HG03025 (cell line): ENCODE results near the gene CYP3A7.
"Not testable (repeated sequence)": the region's sequence is repeated elsewhere in the genome, so short reads cannot be mapped to it uniquely, and the experiment has no call there.

Experiments
- ATAC-seq: cut with Tn5 transposase; IDR thresholded peaks from one replicate; pipeline ENCODE4 v1.9.1; 2021; ENCODE audit warnings: mild to moderate bottlenecking, moderate library complexity; ENCODE audit not compliant: unreplicated experiment, low FRiP score

The CYP3A7 gene

DNA sequence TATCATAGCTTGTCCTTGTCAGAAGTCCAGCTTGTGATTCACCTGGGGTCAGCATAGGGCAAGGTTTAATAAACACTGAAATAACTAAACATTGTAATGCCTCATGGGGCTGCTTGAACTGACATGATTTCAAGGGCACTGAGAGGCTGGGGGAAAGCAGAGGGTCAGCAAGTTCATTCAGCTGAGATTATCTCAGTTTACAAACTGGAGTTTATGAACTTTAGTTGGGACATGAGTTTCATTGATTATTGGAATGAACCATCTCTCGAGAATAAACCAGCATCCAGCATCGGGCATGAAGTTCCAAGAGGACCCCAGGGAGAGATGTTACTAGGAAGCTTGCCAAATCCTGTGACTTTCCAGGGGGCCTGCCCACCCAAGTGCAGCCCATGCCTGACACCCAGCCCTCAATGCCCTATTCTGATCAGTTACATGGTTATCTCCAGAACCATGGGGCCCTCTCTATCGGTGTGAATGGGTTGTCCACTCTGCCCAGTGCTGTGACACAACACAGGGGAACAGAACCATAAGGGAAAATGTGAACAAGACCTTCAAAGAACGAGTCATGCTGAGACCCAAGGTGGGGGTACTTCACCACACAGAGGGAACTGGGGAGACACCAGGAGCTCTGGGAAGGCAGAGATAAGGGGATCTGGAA, 7.9 kb upstream of the CYP3A7 start:
- ATAC-seq, result no peak

DNA sequence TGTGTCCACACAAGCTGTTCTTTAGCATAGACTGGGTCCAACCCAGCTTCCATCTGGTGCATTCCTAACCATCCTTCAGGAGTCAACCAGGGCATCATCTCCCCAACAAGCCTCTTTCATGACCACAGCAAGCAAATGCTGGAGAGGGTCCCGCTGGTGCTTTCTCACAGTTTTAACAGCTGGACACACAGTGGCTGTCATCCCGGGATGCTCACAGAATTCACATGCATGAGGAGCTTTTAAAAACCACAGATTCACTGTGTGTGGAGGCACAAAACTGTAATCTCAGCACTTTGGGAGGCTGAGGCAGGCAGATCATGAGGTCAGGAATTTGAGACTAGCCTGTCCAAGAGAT, 6.4 kb upstream of the CYP3A7 start:
- ATAC-seq, result no peak

DNA sequence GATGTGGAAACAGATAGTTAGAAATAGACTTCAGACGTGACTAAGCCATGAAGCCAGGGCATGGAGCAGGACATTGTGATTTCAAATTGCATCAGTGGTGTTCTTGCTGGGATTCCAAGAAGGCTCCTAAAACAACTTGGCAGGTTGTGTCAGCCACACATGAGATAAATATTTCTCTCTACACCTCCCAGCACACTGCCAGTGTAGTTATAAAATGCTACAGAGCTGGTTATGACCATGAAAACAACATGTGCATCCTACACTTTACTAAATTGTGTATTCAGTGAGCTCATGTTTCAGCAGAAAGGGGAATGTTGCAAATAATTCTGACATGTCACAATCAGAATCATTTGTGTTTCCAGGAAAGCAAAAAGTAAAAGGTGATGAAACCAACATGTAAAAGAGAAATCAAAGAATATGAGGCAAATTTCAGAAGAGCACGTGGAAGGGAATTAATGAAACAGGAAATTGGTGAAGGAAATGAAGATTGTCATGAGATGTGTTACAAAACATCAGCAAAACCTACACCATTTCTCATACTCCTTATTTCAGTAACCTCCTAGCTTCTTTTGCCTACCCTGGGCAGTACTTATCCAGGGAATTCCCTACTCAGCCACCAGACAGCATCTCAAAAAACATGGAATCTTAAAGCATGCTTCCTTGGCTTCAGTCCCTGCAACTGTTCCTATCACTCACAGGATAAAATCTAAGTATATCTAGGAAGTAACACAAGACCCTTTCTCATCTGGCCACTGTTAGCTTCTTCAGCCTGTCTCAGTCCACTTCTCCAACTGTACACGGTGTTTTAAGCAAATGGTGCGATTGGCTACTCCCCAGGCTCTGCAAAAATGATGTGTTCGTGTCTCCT, 5.8 kb upstream of the CYP3A7 start:
- ATAC-seq, result no peak

DNA sequence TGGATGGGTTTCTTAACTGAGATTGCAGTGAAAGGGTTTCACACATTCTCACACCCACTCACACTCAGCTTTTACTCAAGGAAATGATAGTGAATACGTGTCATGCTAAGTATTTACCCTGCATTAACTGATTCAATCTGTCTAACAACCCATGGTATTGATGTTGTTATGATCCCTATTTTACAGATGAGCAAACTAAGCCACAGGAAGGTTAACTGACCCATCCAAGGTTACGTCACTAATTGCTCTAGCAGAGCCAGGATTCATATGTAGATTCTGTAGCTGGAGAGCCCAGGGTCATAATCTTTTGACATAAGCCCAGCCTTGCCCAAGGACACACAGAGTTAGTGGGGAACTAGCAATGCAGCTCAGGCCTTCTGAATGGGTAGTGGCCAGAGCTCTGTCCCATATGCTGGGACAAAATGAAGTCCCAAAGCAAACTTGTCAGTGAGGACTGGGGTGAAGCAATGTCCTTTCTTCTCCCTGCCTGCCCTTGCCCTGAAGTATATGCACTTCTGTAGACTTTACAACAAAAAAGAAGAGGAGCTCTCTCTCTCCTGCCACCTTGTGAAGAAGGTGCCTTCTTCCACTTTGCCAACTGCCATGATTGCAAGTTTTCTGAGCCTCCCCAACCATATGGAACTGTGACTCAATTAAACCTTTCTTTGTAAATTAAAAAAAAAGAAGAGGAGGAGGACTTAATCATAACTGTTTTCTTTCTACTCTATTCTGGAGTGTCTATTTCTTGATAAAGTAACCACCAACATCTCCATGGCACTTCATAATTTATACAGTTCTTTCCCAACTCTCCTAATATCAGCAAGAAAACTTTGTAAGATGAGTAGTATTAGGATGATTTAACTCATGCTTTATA, 4.9 kb upstream of the CYP3A7 start:
- ATAC-seq, result no peak

DNA sequence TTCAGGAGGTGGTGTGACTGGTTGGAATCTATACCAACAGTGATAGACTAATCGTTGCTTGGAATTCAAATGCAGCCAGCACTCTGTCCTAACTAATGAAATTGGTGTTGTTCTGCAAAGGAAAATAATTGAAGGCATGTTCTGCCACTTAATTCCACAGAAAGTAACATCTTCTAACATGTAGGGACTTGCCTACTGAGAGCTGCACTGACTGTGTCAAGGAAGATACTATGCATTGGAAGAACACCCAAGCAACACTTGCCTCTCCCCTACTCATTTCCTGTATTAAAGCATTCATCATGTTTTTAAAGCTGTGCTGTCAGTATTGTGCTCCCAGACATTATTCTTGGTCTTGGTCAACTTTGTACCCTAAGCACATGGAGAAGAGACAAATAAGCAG, 2.7 kb upstream of the CYP3A7 start:
- ATAC-seq, result no peak

DNA sequence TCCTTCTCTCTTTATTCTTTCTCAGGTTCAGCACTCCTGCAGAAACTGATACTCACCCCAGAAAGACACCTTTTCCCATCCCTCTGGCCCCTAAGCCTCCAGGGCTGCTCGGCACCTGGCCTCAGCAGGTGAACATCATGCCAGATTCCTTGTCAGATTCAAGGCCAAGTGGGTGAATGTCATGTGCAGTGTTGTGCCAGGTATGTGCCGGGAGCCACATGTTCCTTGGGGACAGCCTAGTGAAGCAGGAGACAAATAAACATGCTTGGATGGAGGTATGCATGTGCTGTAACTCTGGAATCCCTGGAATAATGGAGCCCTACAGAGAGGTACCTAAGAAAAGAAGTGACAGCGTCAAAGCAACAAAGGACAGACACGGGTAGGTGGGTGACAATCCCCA, 1.7 kb upstream of the CYP3A7 start:
- ATAC-seq, result not testable (repeated sequence)

DNA sequence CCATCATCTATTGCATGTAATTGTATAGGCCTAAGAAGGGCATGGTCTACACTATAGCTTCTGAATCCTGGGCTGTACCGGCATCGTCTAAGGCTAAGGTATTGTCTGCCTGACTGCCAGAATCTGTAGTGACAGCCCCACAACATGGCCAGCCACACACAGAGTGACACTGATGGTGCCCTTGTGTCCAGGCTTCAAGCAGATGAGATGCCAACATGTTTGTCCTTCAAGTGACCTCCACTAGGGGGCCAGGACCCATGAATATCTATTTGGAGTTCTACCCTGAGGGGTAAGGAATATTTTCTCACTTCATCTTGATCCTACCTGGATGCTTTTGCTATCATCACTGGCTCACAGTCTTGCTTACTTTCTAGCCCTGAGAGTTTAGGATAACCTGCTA, 1.5 kb downstream of the CYP3A7 start:
- ATAC-seq, result no peak

DNA sequence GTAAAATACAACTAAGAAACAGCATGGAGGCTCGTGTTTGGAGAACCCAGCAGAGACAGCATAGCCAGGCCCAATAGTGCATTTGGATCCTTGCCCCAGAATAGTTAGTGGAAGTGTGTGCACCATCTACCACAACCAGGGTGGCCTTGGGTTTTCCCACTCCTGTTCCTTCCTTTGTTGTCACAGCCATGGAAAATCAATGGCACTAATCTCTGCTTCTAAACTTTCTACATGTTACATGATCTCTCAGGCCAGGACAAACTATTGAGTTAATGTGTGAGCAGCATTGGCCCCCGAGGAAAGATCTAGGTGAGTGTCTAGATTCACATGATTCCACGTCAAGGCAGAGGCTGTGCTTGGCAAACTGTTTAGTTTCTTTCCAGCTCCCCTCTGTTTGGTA, 2.0 kb downstream of the CYP3A7 start:
- no peak for ATAC-seq

DNA sequence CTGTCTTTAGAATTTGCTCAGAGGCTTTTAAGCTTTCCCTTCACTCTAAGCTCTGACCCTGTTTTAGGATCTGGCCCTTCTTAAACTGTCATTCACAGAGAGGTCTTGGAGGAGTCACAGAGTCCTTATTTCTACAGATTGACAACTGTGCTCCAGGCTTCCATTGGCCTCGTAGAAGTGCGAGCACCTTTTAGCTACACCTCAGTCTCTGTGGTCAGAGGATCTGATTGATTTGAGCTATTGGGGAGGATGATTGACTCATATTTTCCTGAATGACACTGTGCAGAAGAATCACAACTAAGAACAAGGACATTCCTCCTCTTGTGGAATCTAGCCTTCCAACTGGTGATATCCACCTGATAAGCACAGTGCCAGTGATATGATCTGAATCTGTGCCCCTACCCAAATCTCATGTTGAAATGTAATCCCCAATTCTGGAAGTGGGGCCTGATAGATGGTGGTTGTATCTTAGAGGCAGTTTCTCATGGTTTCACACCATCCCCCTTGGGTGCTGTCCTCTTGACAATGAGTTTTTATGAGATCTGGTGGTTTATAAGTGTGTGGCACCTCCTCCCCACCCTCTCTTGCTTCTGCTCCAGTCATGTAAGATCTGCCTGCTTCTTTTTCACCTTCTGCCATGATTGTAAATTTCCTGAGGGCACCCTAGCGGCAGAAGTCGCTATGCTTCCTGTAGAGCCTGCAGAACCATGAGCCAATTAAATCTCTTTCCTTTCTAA, 3.2 kb downstream of the CYP3A7 start:
- ATAC-seq, result no peak

DNA sequence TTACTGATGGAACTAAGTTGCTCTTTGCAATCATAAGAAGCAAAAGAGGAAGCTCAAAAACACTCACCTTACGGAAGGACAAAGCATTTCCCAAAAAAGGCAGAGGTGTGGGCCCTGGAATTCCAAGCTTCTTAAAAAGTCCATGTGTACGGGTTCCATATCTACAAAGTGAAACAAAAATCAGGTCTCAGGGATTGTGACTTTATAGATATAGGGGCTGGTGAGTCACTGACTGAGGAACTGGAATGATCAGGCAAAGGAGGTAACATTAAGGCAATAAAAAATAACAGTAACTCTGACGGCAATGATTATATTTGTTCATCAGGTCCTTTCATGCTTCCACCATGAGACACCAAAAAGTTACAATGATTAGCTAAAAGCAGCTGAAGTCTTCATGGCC, 4.0 kb downstream of the CYP3A7 start:
- ATAC-seq, result no peak

DNA sequence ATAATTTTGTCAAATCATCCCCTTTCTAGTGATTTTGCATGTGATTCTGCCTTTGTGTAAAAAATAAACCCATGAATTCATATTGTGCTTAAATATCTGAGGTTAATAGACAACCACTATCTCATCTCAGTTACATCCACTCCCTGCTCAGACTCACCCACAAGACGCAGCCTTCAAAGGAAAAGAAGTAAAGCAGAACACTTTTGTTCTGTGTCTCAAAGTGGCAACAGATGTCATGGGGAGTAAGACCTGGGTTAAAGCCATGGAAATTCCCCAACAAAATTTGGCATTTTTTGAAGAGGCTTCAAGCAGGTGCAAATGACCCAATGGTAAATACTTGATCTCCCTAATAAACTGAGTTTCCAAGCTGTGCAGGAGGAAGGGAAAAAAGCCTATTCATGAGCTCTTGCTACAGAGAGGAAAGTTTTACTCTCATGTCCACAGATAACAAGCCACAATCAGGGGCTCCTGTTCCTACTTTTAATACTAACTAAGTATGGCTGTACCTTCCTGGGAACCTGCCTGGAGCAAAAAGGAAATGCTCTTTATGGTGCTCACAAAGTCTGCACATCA, 4.7 kb downstream of the CYP3A7 start:
- ATAC-seq, result no peak

DNA sequence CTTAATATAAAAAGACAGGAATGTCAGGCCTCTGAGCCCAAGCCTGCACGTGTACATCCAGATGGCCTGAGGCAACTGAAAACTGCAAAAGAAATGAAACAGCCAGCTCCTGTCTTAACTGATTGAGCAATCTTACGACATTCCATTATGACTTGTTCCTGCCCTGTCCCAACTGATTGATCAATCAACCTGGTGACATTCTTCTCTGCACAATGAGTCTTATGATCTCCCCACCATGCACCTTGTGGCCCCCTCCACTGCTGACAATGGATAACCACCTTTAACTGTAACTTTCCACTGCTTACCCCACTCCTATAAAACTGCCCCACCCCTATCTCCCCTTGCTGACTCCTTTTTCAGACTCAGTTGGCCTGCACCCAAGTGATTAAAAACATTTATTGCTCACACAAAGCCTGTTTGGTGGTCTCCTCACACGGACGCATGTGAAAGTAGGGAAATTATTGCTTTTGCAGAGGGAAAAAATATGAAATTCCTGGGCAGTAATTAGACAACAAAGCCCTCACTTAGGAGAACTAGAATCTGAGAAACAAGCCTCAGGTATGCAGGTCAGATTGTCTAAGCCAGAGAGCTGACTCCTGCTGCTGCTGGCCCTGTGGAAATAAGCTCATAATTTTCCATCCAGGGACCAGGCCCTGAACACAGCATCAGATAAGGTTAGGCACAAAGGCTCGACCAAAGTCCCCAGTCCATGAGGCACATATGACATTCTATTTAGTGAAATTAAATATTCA, 5.3 kb downstream of the CYP3A7 start:
- ATAC-seq, result no peak

DNA sequence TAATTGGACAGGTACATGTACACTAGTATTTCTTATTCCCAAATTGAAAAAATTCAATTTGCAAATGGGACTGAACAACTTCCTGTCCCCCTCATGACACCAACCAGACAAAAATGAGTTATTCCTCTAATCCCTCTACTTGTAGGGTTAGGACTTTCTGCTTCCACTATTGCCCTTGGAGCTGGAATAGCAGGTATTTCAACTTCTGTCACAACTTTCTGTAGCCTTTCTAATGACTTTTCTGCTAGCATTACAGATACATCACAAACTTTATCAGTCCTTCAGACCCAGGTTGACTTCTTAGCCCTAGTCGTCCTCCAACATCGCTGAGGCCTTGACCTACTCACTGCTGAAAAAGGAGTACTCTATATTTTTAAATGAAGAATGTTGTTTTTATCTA, 6.4 kb downstream of the CYP3A7 start:
- no peak for ATAC-seq

DNA sequence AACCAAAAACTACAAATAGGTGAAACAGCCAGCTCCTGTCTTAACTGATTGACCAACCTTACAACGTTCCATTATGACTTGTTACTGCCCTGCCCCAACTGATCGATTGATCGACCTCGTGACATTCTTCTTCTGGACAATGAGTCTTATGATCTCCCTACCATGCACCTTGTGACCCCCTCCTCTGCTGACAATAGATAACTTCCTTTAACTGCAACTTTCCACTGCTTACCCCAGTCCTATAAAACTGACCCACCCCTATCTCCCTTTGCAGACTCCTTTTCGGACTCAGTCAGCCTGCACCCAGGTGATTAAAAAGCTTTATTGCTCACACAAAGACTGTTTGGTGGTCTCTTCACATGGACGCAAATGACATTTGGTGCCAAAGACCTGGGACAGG, 11.8 kb downstream of the CYP3A7 start:
- ATAC-seq, result not testable (repeated sequence)

DNA sequence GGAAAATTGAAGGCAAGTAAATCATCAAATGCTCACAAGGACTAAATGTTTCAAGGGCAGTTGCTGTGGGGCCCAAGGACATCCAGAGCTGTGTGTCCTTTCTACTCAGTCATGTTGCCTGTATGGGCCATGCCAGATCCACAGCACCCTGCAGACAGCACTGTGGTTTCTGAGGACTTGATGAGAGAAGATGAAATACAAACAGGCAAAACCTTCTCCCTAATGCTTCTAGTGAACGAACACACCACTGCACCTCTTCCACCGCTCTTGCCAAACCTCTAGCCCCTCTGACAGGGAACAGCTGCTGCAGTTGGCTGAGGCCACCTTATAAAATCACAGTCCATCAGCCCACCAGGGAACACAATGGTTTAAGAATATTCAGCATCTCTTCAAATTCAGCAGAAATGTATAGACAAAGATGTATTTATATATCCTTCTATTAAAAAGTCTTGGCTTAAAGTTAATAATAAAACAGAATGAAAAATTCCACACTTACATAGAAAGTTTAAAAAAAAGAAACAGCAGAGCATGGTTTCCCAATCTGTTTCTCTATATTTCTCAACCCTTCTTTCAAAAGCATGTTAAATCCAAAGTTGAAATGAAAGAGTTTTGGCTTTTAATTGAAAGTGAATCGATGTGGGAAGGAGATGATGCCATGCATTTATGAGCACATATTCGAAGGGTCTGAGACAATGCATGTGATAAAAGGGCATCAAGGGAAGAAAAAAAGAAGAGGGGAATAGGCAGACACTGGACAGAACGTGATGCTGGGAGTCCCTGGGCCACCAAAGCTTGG, 14.0 kb downstream of the CYP3A7 start:
- ATAC-seq, result no peak

DNA sequence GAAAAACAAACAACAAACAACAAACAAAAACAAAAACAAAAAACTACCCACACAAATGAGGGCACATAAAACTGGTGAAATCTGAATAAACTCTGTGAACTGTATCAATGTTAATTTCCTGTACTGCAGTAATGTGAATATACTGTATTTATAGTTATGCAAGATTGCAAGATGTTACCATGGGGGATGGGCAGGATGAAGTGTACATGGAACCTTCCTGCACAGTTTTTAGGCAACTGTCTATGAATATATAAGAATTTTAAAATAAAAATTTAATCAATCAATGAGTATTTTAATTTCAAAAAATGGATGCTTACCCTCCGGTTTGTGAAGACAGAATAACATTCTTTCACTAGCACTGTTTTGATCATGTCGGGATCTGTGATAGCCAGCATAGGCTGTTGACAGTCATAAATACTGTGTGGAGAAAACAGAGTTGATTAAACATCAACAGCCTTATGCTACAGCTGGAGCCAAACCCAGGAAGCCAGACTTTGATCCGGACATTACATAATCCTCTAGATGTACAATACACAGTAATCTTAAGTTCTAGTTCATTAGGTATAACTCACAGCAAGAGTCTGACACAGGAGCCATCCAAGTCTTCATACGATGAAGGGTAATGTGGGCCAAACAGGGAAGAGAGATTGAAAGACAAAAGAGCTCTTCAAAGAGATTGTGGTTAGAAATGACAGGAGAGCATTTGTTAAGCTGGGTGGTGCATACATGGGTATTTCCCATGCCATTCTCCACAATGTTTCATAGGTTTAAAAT, 14.8 kb downstream of the CYP3A7 start:
- ATAC-seq, result no peak

DNA sequence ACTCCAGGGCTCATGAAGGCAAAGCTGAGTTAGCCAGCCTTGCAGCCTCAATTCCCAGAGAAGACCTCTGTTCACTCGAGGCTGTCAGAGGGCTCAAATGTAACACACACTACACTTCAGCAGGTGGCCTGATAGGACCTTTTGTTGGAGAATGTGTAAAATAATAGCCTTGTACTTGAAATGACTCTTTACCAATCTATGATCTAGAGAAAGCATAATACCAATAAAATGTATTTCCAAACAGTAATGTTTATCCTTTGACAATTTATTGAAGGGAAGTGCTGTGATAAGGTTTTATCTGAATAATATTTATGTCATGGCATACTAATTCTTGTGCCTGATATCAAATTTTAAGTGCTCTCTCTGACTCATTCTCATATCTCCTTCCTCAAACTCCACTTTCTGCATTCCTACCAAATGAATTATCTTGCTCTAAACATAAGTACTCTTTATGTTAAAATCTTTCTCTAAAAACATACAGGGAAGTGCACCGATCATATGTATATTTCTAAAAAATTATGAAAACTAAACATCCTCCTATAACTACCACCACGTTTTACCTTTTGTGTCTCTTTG, 20.9 kb downstream of the CYP3A7 start:
- no peak for ATAC-seq
